Immature natural killer cell (primary cell): ENCODE results near the gene PTPN1. TPM values are rescaled to one million over a fixed set of nuclear protein-coding genes. Genes with fewer than 3 reads are reported as not detected.

Experiments used
- DNase-seq, 3 donors: peaks; one replicate each; pipeline ENCODE4 v3.0.0; 2022; ENCODE audit warnings: mixed read lengths in 1 of 3
- H3K27ac Mint-ChIP-seq, 6 donors: one replicate each; pipeline ENCODE4 v1.8.0; 2020; ENCODE audit warnings: mixed read lengths in 6 of 6, mild to moderate bottlenecking in 5 of 6, inconsistent platforms in 4 of 6, moderate library complexity in 3 of 6
- H3K27me3 Mint-ChIP-seq, 3 donors: one replicate each; pipeline ENCODE4 v1.8.0; 2020 to 2021; ENCODE audit warnings: low read depth in 3 of 3, mild to moderate bottlenecking in 3 of 3, mixed read lengths in 3 of 3, moderate library complexity in 3 of 3, inconsistent platforms in 1 of 3
- H3K36me3 Mint-ChIP-seq, 3 donors: one replicate each; pipeline ENCODE4 v1.8.0; 2020; ENCODE audit warnings: mixed read lengths in 3 of 3, inconsistent platforms in 2 of 3, mild to moderate bottlenecking in 2 of 3
- H3K4me1 Mint-ChIP-seq, 2 donors: one replicate each; pipeline ENCODE4 v1.8.0; 2020; ENCODE audit warnings: inconsistent platforms in 2 of 2, mild to moderate bottlenecking in 2 of 2, mixed read lengths in 2 of 2, moderate library complexity in 1 of 2
- H3K4me3 Mint-ChIP-seq, 5 donors: one replicate each; pipeline ENCODE4 v1.8.0; 2020; ENCODE audit warnings: mild to moderate bottlenecking in 5 of 5, mixed read lengths in 5 of 5, inconsistent platforms in 3 of 5, moderate library complexity in 3 of 5
- H3K9me3 Mint-ChIP-seq, 6 donors: one replicate each; pipeline ENCODE4 v1.8.0; 2020; ENCODE audit warnings: mild to moderate bottlenecking in 6 of 6, mixed read lengths in 6 of 6, inconsistent platforms in 4 of 6, moderate library complexity in 3 of 6
- polyA plus RNA-seq, 3 donors: library from polyadenylated mRNA; unstranded; fragments of 300-500 nt; fragmentation: Illumina TruSeq; gene quantifications; one replicate each; pipeline ENCODE4 v1.2.3, GENCODE V29; 2021

PTPN1 gene
- polyA plus RNA-seq, 3 donors from 2014 or later: 18.4 to 38.3 (median 19.4) TPM

DNA sequence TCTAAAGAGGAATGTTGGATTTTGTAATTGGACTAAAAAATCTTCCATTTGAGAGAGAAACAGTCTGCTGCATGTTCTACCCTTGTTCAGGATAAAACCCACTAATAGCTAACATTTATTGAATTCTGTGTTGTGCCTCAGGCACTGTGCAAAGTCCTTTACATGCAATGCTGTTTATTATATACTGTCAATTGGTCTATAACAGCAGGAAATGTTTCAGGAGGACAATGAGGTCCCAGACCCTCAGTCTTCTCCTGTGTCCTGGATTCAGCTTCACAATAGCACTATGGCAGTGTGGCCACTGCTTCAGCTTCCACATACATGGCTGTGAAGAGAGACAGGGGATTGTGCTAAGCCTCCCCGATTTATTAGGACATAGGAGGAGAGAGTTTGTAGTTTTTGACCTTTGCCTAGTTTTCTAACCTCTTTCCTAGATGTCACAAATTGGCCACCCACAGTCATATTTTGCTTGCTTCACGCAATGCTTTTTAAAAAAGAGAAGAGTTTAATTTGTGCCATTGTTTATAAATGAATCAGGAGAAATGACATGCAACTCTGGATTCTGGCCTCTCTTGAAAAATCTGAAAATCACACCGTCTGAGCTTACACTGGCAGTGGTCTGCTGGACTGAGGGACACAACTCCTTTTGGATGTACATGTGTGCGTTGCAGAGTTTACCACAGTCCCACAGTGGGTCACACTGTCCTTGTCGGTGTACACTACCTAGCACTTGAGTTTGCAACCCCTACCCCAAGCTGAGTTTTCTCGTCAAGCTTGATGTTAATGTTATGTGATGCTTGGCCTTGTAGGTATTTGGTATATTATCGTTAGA is 11.3 kb downstream of the PTPN1 start:
- peak overlapping the region in 4 of 5 donors; percentile 11 to 57 (median 34) for H3K4me3 Mint-ChIP-seq
- no peaks in the 10 kb centered on the region for H3K9me3 Mint-ChIP-seq
- H3K36me3 Mint-ChIP-seq: no peaks in the 10 kb centered on the region
- peak overlapping the region; percentile 73 to 91 (median 78) for H3K27ac Mint-ChIP-seq
- peaks cover 75 to 79% of the 10 kb centered on the region in 2 donors for H3K4me1 Mint-ChIP-seq
- no peak for DNase-seq
- H3K27me3 Mint-ChIP-seq: peaks cover 0 to 4% (median 0%) of the 10 kb centered on the region in 3 donors

DNA sequence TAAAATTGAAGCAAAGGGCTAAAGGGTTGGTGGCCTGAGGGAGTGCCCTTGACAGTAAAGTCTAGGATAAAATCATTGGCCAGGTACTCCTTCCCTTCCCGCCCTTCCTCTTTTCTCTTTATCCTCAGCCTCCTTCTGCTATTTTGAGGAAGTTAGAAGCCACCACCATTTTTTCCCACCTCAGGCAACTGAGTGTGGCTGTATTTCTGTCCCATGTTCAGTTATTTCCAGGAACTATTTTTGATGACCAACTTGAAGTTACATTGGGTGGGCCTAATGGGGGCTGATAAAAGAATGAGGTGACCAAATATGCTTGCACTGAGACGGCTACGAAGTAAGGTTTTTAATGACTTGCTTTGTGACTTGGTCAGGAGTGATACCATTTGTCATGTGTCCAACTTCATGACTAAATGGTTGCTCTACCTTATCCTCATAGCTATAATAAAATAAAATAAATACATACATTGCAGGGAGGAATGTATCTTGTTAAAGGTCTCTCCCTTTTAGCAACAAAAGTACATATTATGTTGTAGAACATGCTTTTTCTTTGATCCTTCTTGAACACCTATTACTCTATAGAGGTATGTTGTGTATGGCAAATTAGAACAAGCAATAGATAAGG is 12.0 kb downstream of the PTPN1 start:
- Mint-ChIP-seq H3K4me3 (no peak overlapping the region), H3K27me3 (peaks cover 0 to 4% (median 0%) of the 10 kb centered on the region in 3 donors), H3K4me1 (peaks cover 68 to 72% of the 10 kb centered on the region in 2 donors), H3K9me3 (no peaks in the 10 kb centered on the region), H3K36me3 (no peaks in the 10 kb centered on the region), H3K27ac (peak overlapping the region in 4 of 6 donors; percentile 75 to 91 (median 81))
- no peak for DNase-seq

DNA sequence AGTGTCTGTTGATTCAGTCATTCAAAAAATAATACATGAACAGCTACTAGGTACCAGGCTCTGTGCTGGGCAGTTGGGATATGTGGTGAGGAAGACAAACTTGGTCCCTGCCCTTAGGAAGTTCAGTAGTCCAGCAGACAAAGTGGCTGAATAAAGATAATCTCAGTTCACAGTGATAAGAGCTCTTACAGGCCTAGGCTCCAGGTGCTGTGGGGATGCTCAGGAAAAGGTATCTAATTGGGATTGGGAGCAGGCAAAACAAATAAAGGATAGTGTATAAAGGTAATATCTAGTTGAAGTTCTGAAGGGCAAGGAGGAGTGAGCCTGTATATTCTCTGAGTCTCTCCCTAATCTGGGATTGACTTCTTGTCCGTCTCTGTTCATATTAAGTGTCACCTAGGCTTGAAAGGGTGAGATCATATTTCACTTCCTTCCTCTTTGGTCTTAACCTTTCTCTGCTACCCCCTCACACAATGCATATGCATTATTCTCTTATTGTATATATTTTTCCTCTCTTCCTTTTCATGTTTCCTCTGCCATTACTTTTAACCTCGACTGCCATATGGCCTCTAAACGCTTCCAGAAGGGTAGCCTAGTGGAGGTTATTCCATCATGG is 13.5 kb downstream of the PTPN1 start:
- Mint-ChIP-seq H3K4me1 (peaks cover 54 to 57% of the 10 kb centered on the region in 2 donors), H3K36me3 (no peaks in the 10 kb centered on the region), H3K9me3 (no peaks in the 10 kb centered on the region), H3K4me3 (peak overlapping the region in 4 of 5 donors; percentile 45 to 64 (median 56)), H3K27me3 (peaks cover 0 to 4% (median 0%) of the 10 kb centered on the region in 3 donors), H3K27ac (peak overlapping the region; percentile 25 to 85 (median 69))
- DNase-seq: no peak

DNA sequence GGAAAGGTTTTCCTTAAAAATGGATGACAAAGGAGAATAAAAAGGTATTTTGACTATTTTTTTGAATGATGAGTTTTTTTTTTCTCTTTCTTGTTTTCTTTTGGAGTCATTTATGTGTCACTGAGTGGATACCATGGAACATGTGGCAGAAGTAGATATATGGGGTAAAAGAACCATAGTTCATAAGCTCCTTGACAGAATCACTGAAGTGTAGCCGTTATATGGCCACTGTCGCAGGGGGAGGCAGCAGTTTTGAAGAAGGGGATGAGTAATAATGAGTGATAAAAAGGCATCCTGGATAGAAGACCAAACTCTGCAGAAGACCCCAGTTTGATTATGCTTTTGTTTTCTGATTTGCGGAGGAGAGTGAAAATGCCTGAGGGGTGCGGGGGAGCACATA is 15.5 kb downstream of the PTPN1 start:
- H3K4me3 Mint-ChIP-seq: no peak overlapping the region

GRCh38 chr20:50526403-50526989 is 16.3 kb downstream of the PTPN1 start:
- H3K27me3 Mint-ChIP-seq: peaks cover 0 to 2% (median 0%) of the 10 kb centered on the region in 3 donors
- no peak for DNase-seq

More for the DNA sequence above, 15.5 kb downstream of the PTPN1 start:
- Mint-ChIP-seq H3K4me1 (peaks cover 37 to 44% of the 10 kb centered on the region in 2 donors), H3K27me3 (peaks cover 0 to 2% (median 0%) of the 10 kb centered on the region in 3 donors), H3K9me3 (no peaks in the 10 kb centered on the region), H3K36me3 (no peaks in the 10 kb centered on the region), H3K27ac (no peak overlapping the region)
- no peak for DNase-seq

DNA sequence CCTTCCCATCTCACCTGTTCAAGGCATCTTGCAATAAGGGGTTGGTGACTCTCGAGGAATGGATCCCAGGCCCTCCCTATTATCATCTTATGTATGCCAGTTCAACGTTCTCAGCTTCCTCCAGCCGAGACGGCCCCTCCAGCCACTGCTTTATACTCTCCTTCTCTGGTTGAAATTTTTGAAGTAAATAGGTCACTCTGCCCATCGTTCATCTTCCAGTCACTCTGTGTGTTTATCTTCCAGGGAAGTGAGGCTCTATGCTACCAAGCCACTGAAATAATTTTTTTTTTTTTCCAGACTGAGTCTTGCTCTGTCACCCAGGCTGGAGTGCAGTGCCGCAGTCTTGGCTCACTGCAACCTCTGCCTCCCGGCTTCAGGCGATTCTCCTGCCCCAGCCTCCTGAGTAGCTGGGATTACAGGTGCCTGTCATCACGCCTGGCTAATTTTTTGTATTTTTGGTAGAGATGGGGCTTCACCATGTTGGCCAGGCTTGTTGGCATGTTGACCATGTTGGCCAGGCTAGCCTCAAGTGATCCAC is 17.0 kb downstream of the PTPN1 start:
- Mint-ChIP-seq H3K27me3 (peaks cover 0 to 2% (median 0%) of the 10 kb centered on the region in 3 donors), H3K9me3 (no peaks in the 10 kb centered on the region), H3K4me1 (peaks cover 36 to 39% of the 10 kb centered on the region in 2 donors), H3K4me3 (no peak overlapping the region), H3K36me3 (no peaks in the 10 kb centered on the region), H3K27ac (no peak overlapping the region)
- DNase-seq: no peak

More at GRCh38 chr20:50526403-50526989, 16.3 kb downstream of the PTPN1 start:
- no peaks in the 10 kb centered on the region for H3K9me3 Mint-ChIP-seq
- H3K27ac Mint-ChIP-seq: no peak overlapping the region
- H3K4me1 Mint-ChIP-seq: peaks cover 36 to 39% of the 10 kb centered on the region in 2 donors
- H3K4me3 Mint-ChIP-seq: no peak overlapping the region
- H3K36me3 Mint-ChIP-seq: no peaks in the 10 kb centered on the region

DNA sequence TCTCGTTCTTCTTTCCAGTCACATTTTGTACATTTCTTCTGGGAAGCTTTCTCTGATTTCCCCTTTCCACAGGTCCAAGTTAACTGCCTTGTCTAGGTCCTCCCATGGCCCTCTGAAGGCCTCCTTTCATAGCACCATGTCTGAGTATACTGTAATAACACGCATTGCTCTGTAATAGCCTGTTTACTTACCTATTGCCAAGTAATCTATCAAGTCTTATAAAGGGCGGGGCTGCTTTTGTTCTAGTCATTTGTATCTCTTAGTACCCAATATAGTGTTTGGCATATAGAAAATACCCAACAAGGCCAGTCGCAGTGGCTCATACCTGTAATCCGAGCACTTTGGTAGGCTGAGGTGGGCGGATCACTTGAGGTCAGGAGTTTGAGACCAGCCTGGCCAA is 17.9 kb downstream of the PTPN1 start:
- DNase-seq: no peak
- peaks cover 36 to 40% of the 10 kb centered on the region in 2 donors for H3K4me1 Mint-ChIP-seq
- H3K9me3 Mint-ChIP-seq: no peaks in the 10 kb centered on the region
- H3K27me3 Mint-ChIP-seq: peaks cover 0 to 2% (median 0%) of the 10 kb centered on the region in 3 donors
- H3K36me3 Mint-ChIP-seq: no peaks in the 10 kb centered on the region
- H3K4me3 Mint-ChIP-seq: no peak overlapping the region
- no peak overlapping the region for H3K27ac Mint-ChIP-seq

GRCh38 chr20:50528804-50529351 is 18.7 kb downstream of the PTPN1 start:
- H3K4me1 Mint-ChIP-seq: peaks cover 36 to 40% of the 10 kb centered on the region in 2 donors
- H3K27me3 Mint-ChIP-seq: peaks cover 0 to 2% (median 0%) of the 10 kb centered on the region in 3 donors
- H3K9me3 Mint-ChIP-seq: no peaks in the 10 kb centered on the region
- no peaks in the 10 kb centered on the region for H3K36me3 Mint-ChIP-seq
- no peak for DNase-seq
- peak overlapping the region in 1 of 5 donors; percentile 22 for H3K4me3 Mint-ChIP-seq
- peak overlapping the region in 4 of 6 donors; percentile 18 to 51 (median 31) for H3K27ac Mint-ChIP-seq

DNA sequence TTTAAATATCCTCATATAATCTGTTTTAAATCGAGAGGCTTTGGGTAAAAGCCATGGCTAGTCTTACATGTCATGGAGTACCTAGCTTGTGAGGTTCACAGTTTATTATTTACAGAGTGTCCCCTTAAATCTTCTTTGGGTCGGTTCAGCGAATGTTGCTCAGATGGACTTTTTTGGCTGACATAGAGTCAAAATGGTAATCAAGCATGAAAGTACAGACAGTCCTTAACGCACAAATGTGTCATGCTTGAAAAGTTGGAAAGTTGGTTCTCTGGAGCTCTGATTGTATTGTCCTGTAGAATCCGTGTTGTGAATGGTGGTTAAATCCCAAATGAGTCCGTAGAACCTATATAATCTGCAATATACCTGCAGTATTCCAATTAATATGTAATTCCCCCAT is 22.0 kb downstream of the PTPN1 start:
- Mint-ChIP-seq H3K9me3 (no peaks in the 10 kb centered on the region), H3K27me3 (peaks cover 0 to 3% (median 0%) of the 10 kb centered on the region in 3 donors), H3K4me3 (no peak overlapping the region), H3K27ac (no peak overlapping the region), H3K4me1 (peaks cover 62 to 63% of the 10 kb centered on the region in 2 donors), H3K36me3 (no peaks in the 10 kb centered on the region)
- DNase-seq: no peak

DNA sequence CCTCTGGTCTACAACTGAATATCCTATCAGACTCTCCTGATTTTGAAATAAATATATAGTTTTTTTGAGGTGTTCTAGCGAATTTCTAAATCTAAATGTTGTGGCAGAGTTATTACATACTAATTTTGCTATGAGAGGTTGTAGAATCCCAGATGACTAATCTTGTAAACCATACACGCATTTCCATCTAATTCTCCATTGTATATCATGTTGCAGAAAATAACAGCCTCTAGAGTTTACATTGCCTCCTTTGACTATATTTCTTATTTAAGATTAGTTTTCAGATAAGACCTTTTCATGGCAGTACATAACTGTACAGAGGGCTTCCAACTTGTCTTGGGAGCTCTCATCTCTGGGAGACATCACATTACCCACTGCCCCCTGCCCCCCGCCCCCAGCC is 22.9 kb downstream of the PTPN1 start:
- Mint-ChIP-seq H3K27ac (no peak overlapping the region), H3K4me3 (no peak overlapping the region), H3K4me1 (peaks cover 70 to 72% of the 10 kb centered on the region in 2 donors), H3K36me3 (no peaks in the 10 kb centered on the region), H3K27me3 (peaks cover 0 to 3% (median 0%) of the 10 kb centered on the region in 3 donors), H3K9me3 (no peaks in the 10 kb centered on the region)
- DNase-seq: no peak

GRCh38 chr20:50533464-50533863 is 23.3 kb downstream of the PTPN1 start:
- Mint-ChIP-seq H3K4me3 (peak overlapping the region in 3 of 5 donors; percentile 18 to 57 (median 47)), H3K36me3 (no peaks in the 10 kb centered on the region), H3K27ac (peak overlapping the region in 1 of 6 donors; percentile 35), H3K27me3 (peaks cover 0 to 3% (median 0%) of the 10 kb centered on the region in 3 donors), H3K9me3 (no peaks in the 10 kb centered on the region), H3K4me1 (peaks cover 75 to 76% of the 10 kb centered on the region in 2 donors)
- DNase-seq: no peak

GRCh38 chr20:50534567-50534966 is 24.4 kb downstream of the PTPN1 start:
- no peak for DNase-seq
- Mint-ChIP-seq H3K4me1 (peaks cover 73 to 79% of the 10 kb centered on the region in 2 donors), H3K27ac (no peak overlapping the region), H3K27me3 (peaks cover 0 to 3% (median 0%) of the 10 kb centered on the region in 3 donors), H3K36me3 (no peaks in the 10 kb centered on the region), H3K9me3 (no peaks in the 10 kb centered on the region), H3K4me3 (peak overlapping the region in 2 of 5 donors; percentile 57 to 65)

DNA sequence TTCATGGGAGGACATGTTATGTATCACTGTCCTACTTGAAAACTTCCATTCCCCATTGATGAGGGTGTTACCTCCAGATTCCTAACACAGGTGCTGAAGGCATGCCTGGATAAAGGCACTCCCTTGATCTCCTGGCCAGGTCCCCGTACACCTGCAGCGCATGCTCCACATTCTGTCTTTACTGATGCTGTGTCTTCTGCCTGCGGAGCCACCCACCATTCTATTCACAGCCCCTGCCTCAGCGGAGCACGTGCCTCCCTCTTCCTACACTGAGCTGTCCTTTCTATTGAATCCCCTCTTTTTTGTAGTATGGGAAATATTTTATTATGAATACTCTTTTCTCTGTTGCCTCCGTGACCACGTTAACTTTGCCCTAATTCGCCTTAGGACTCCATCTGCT is 25.0 kb downstream of the PTPN1 start:
- Mint-ChIP-seq H3K36me3 (no peaks in the 10 kb centered on the region), H3K4me1 (peaks cover 73 to 79% of the 10 kb centered on the region in 2 donors), H3K9me3 (no peaks in the 10 kb centered on the region), H3K27ac (peak overlapping the region in 2 of 6 donors; percentile 1 to 10), H3K27me3 (peaks cover 0 to 3% (median 0%) of the 10 kb centered on the region in 3 donors), H3K4me3 (peak overlapping the region in 1 of 5 donors; percentile 45)
- no peak for DNase-seq
